SK-N-SH treated with all-trans-retinoic acid at 6 μM for 48 hours (cell line): Measurements from ENCODE around the gene FNDC3B.

Source experiments
- ATAC-seq: fragments of 200-7000 bp; cut with Tn5 transposase; 3 replicates; pipeline ENCODE4 v1.9.1; 2020; ENCODE audit warnings: mild to moderate bottlenecking, moderate library complexity
- ARNTL ChIP-seq: fragments of 450-650 bp; formaldehyde crosslinking; IDR thresholded peaks from 2 replicates; pipeline ENCODE4 v1.5.0; 2020; ENCODE audit warnings: low read depth, mild to moderate bottlenecking, moderate library complexity, borderline replicate concordance
- BACH2 ChIP-seq: fragments of 250-450 bp; sonication (Bioruptor Pico); IDR thresholded peaks from 2 replicates; pipeline ENCODE4 v1.9.0; 2021; ENCODE audit warnings: mild to moderate bottlenecking, borderline replicate concordance
- CREB5 ChIP-seq: fragments of 250-450 bp; sonication (Bioruptor Pico); IDR thresholded peaks from 2 replicates; pipeline ENCODE4 v1.5.1; 2020; ENCODE audit warnings: low read depth, mild to moderate bottlenecking, moderate library complexity
- CSDC2 ChIP-seq: fragments of 250-450 bp; sonication (Bioruptor Pico); IDR thresholded peaks from 2 replicates; pipeline ENCODE4 v1.5.0; 2020; ENCODE audit warnings: mild to moderate bottlenecking, moderate library complexity
- GLIS3 ChIP-seq: fragments of 250-450 bp; sonication (Bioruptor Pico); IDR thresholded peaks from 2 replicates; pipeline ENCODE4 v1.5.0; 2020; ENCODE audit warnings: mild to moderate bottlenecking, moderate library complexity
- ISL1 ChIP-seq: fragments of 250-450 bp; sonication (Bioruptor Pico); IDR thresholded peaks from 2 replicates; pipeline ENCODE4 v2.1.2; 2022; ENCODE audit warnings: mild to moderate bottlenecking, moderate library complexity
- OSR1 ChIP-seq: fragments of 250-450 bp; sonication (Bioruptor Pico); IDR thresholded peaks from 2 replicates; pipeline ENCODE4 v1.8.0; 2022; ENCODE audit warnings: moderate library complexity, mild to moderate bottlenecking, inconsistent platforms
- PATZ1 ChIP-seq: fragments of 250-450 bp; sonication (Bioruptor Pico); IDR thresholded peaks from 2 replicates; pipeline ENCODE4 v1.8.0; 2020; ENCODE audit warnings: mild to moderate bottlenecking, moderate library complexity, borderline replicate concordance
- POU6F1 ChIP-seq: fragments of 250-450 bp; sonication (Bioruptor Pico); IDR thresholded peaks from 2 replicates; pipeline ENCODE4 v1.8.0; 2021; ENCODE audit warnings: low read depth, mild to moderate bottlenecking, moderate library complexity, borderline replicate concordance
- PPARA ChIP-seq: fragments of 250-450 bp; sonication (Bioruptor Pico); IDR thresholded peaks from 2 replicates; pipeline ENCODE4 v1.5.0; 2020; ENCODE audit warnings: mild to moderate bottlenecking, borderline replicate concordance
- RARB ChIP-seq: fragments of 250-450 bp; sonication (Bioruptor Pico); IDR thresholded peaks from 2 replicates; pipeline ENCODE4 v1.8.0; 2021; ENCODE audit warnings: mild to moderate bottlenecking, moderate library complexity
- SNAI2 ChIP-seq: fragments of 250-450 bp; sonication (Bioruptor Pico); IDR thresholded peaks from 2 replicates; pipeline ENCODE4 v1.5.0; 2020; ENCODE audit warnings: mild to moderate bottlenecking, moderate library complexity
- TCF4 ChIP-seq: fragments of 250-450 bp; sonication (Bioruptor Pico); IDR thresholded peaks from 2 replicates; pipeline ENCODE4 v1.8.0; 2021; ENCODE audit warnings: mild to moderate bottlenecking, moderate library complexity, borderline replicate concordance
- TOX ChIP-seq: fragments of 250-450 bp; sonication (Bioruptor Pico); IDR thresholded peaks from 2 replicates; pipeline ENCODE4 v1.8.0; 2021; ENCODE audit warnings: mild to moderate bottlenecking, moderate library complexity, borderline replicate concordance
- TSHZ2 ChIP-seq: fragments of 250-450 bp; sonication (Bioruptor Pico); IDR thresholded peaks from 2 replicates; pipeline ENCODE4 v1.5.0; 2020; ENCODE audit warnings: mild to moderate bottlenecking, moderate library complexity
- ZC3H10 ChIP-seq: fragments of 250-450 bp; sonication (Bioruptor Pico); IDR thresholded peaks from 2 replicates; pipeline ENCODE4 v1.5.1; 2021; ENCODE audit warnings: mild to moderate bottlenecking, moderate library complexity
- ZFP3 ChIP-seq: fragments of 250-450 bp; sonication (Bioruptor Pico); IDR thresholded peaks from 2 replicates; pipeline ENCODE4 v1.5.0; 2020; ENCODE audit warnings: mild to moderate bottlenecking, moderate library complexity
- ZFP30 ChIP-seq: fragments of 450-650 bp; formaldehyde crosslinking; IDR thresholded peaks from 2 replicates; pipeline ENCODE4 v1.5.0; 2022; ENCODE audit warnings: mild to moderate bottlenecking, moderate library complexity
- ZNF565 ChIP-seq: fragments of 450-650 bp; formaldehyde crosslinking; conservative IDR thresholded peaks from 2 replicates; pipeline ENCODE4 v1.5.0; 2020; ENCODE audit warnings: low read depth, mild to moderate bottlenecking, moderate library complexity
- ZNF70 ChIP-seq: fragments of 450-650 bp; formaldehyde crosslinking; IDR thresholded peaks from 2 replicates; pipeline ENCODE4 v1.5.0; 2020; ENCODE audit warnings: mild to moderate bottlenecking, moderate library complexity
- ZNF8 ChIP-seq: fragments of 450-650 bp; formaldehyde crosslinking; IDR thresholded peaks from 2 replicates; pipeline ENCODE4 v1.5.0; 2020; ENCODE audit warnings: mild to moderate bottlenecking, moderate library complexity

Gene FNDC3B

GRCh38 chr3:172024679-172025078 lies 14.7 kb upstream of the FNDC3B start:
- TF ChIP-seq OSR1 (CRISPR knock-in tag) (no peak), CSDC2 (no peak), ZFP30 (CRISPR knock-in tag) (no peak), RARB (CRISPR knock-in tag) (no peak), ZNF565 (CRISPR knock-in tag) (no peak), ZC3H10 (CRISPR knock-in tag) (no peak), CREB5 (no peak), SNAI2 (CRISPR knock-in tag) (no peak), ZNF8 (CRISPR knock-in tag) (no peak), ISL1 (CRISPR knock-in tag) (no peak), BACH2 (CRISPR knock-in tag) (no peak)
- ATAC-seq: no peak

GRCh38 chr3:172029425-172030098 lies 9.8 kb upstream of the FNDC3B start:
- no peak for ATAC-seq

GRCh38 chr3:172030181-172030580 lies 9.2 kb upstream of the FNDC3B start:
- ATAC-seq: no peak
- TF ChIP-seq OSR1 (CRISPR knock-in tag): no peak
- TF ChIP-seq PATZ1: no peak
- TF ChIP-seq ZFP30 (CRISPR knock-in tag): no peak
- TF ChIP-seq TOX (CRISPR knock-in tag): no peak
- no peak for TF ChIP-seq SNAI2 (CRISPR knock-in tag)
- TF ChIP-seq ARNTL (CRISPR knock-in tag): no peak
- no peak for TF ChIP-seq ZNF565 (CRISPR knock-in tag)
- no peak for TF ChIP-seq TSHZ2 (CRISPR knock-in tag)
- TF ChIP-seq CSDC2: no peak
- no peak for TF ChIP-seq BACH2 (CRISPR knock-in tag)
- no peak for TF ChIP-seq PPARA (CRISPR knock-in tag)

More at GRCh38 chr3:172029425-172030098, 9.8 kb upstream of the FNDC3B start:
- no peak for TF ChIP-seq ISL1 (CRISPR knock-in tag)
- no peak for TF ChIP-seq ZFP3 (CRISPR knock-in tag)
- no peak for TF ChIP-seq BACH2 (CRISPR knock-in tag)
- no peak for TF ChIP-seq TSHZ2 (CRISPR knock-in tag)
- no peak for TF ChIP-seq ZFP30 (CRISPR knock-in tag)
- TF ChIP-seq ARNTL (CRISPR knock-in tag): no peak
- TF ChIP-seq RARB (CRISPR knock-in tag): no peak
- no peak for TF ChIP-seq GLIS3 (CRISPR knock-in tag)
- TF ChIP-seq ZNF565 (CRISPR knock-in tag): no peak
- no peak for TF ChIP-seq ZNF70 (CRISPR knock-in tag)
- no peak for TF ChIP-seq ZC3H10 (CRISPR knock-in tag)
- no peak for TF ChIP-seq TOX (CRISPR knock-in tag)
- no peak for TF ChIP-seq TCF4 (CRISPR knock-in tag)
- no peak for TF ChIP-seq SNAI2 (CRISPR knock-in tag)
- no peak for TF ChIP-seq POU6F1 (CRISPR knock-in tag)
- TF ChIP-seq OSR1 (CRISPR knock-in tag): no peak
- no peak for TF ChIP-seq CSDC2
- TF ChIP-seq ZNF8 (CRISPR knock-in tag): no peak
- TF ChIP-seq PPARA (CRISPR knock-in tag): no peak
